Smooth muscle cell (in vitro differentiated cells): ENCODE results near the gene BRF1. TPM values are rescaled to one million over a fixed set of nuclear protein-coding genes. Genes with fewer than 3 reads are reported as not detected.

Experiments
- DNase-seq: peaks from one replicate; lab custom pipeline; 2025; ENCODE audit not compliant: unreplicated experiment; lab: John Stamatoyannopoulos, UW
- H2AFZ ChIP-seq: fragments of 200-600 bp; sonication (generic); 2 replicates; pipeline ENCODE4 v1.6.0; 2016; ENCODE audit warnings: antibody characterized with exemption, low read depth, mild to moderate bottlenecking
- H3F3A ChIP-seq: fragments of 200-600 bp; sonication (generic); 2 replicates; pipeline ENCODE4 v1.6.0; 2017; ENCODE audit warnings: antibody characterized with exemption, low read depth
- H3K27ac ChIP-seq: fragments of 200-600 bp; sonication (generic); 2 replicates; pipeline ENCODE4 v1.5.1; 2016; ENCODE audit warnings: low read depth, mild to moderate bottlenecking
- H3K27me3 ChIP-seq: fragments of 200-600 bp; sonication (generic); 2 replicates; pipeline ENCODE4 v1.6.1; 2016; ENCODE audit warnings: low read depth, mild to moderate bottlenecking
- H3K36me3 ChIP-seq: fragments of 200-600 bp; sonication (generic); 2 replicates; pipeline ENCODE4 v1.5.1; 2016; ENCODE audit warnings: low read depth
- H3K4me1 ChIP-seq: fragments of 200-600 bp; sonication (generic); 2 replicates; pipeline ENCODE4 v1.5.1; 2016; ENCODE audit warnings: low read depth
- H3K4me2 ChIP-seq: fragments of 200-600 bp; sonication (generic); 2 replicates; pipeline ENCODE4 v1.6.0; 2016; ENCODE audit warnings: mild to moderate bottlenecking
- H3K4me3 ChIP-seq: fragments of 200-600 bp; sonication (generic); 2 replicates; pipeline ENCODE4 v1.5.1; 2016; ENCODE audit warnings: mild to moderate bottlenecking
- H3K79me2 ChIP-seq: fragments of 200-600 bp; sonication (generic); 2 replicates; pipeline ENCODE4 v1.6.0; 2016; ENCODE audit warnings: low read depth, mild to moderate bottlenecking
- H3K9ac ChIP-seq: fragments of 200-600 bp; sonication (generic); 2 replicates; pipeline ENCODE4 v1.6.0; 2016; ENCODE audit warnings: low read depth
- H3K9me3 ChIP-seq: fragments of 200-600 bp; sonication (generic); replicated peaks from 2 replicates; pipeline ENCODE4 v1.5.1; 2016; ENCODE audit warnings: low read depth
- H4K20me1 ChIP-seq: fragments of 200-600 bp; sonication (generic); 2 replicates; pipeline ENCODE4 v1.6.0; 2016; ENCODE audit warnings: low read depth
- CTCF ChIP-seq: fragments of 200-600 bp; sonication (generic); IDR thresholded peaks from 2 replicates; pipeline ENCODE4 v1.5.1; 2017; ENCODE audit warnings: borderline replicate concordance, mild to moderate bottlenecking, antibody characterized with exemption; ENCODE audit not compliant: insufficient read depth, poor library complexity, severe bottlenecking
- WGBS: methylation state at CpG from one replicate; pipeline ENCODE4 v1.1.7; 2016; ENCODE audit warnings: low lambda C conversion rate; 5-methylcytosine and 5-hydroxymethylcytosine counted together
- polyA plus RNA-seq: library from polyadenylated mRNA; unstranded; fragments of >200 nt; fragmentation: Nextera tagmentation; extraction: Ambion mirVana; gene quantifications from 2 replicates; pipeline ENCODE4 v1.2.1, GENCODE V29; 2016
- total RNA-seq: library from RNA; depleted of rRNA; stranded (reverse); fragments of >200 nt; gene quantifications from 2 replicates; pipeline ENCODE4 v1.2.3, GENCODE V29; 2014

The BRF1 gene
- total and polyA plus RNA-seq, 2 experiments from 2014 or later: 12.5 to 15.9 TPM

- no peak overlapping the region for H3K9ac ChIP-seq
- H3K4me1 ChIP-seq: no peaks in the 10 kb centered on the region
- no peak for TF ChIP-seq CTCF
- H3K9me3 ChIP-seq: no peaks in the 10 kb centered on the region
- no peak overlapping the region for H2AFZ ChIP-seq
- H3K36me3 ChIP-seq: no peaks in the 10 kb centered on the region
- H3K27me3 ChIP-seq: no peaks in the 10 kb centered on the region
- no peaks in the 10 kb centered on the region for H3F3A ChIP-seq
- H3K27ac ChIP-seq: no peak overlapping the region
- 90% methylated on average over 12 of the region's 12 CpGs for WGBS
- peaks cover 14% of the 10 kb centered on the region for H3K79me2 ChIP-seq
- H3K4me3 ChIP-seq: no peak overlapping the region
- H4K20me1 ChIP-seq: peaks cover 28% of the 10 kb centered on the region
- H3K4me2 ChIP-seq: no peak overlapping the region
- no peak for DNase-seq
These were observed 27.7 kb downstream of the BRF1 start for GRCh38 chr14:105273062-105273461.

- Histone ChIP-seq H3K4me1 (no peaks in the 10 kb centered on the region), H3K4me2 (no peak overlapping the region), H3K4me3 (no peak overlapping the region), H3K27ac (no peak overlapping the region), H3K9ac (no peak overlapping the region), H4K20me1 (peaks cover 24% of the 10 kb centered on the region), H3K79me2 (peaks cover 10% of the 10 kb centered on the region), H3F3A (no peaks in the 10 kb centered on the region), H3K9me3 (no peaks in the 10 kb centered on the region), H3K27me3 (no peaks in the 10 kb centered on the region), H3K36me3 (no peaks in the 10 kb centered on the region), H2AFZ (no peak overlapping the region)
- DNase-seq: no peak
- 92% methylated on average over 15 of the region's 15 CpGs for WGBS
- no peak for TF ChIP-seq CTCF
These were observed 28.2 kb downstream of the BRF1 start for GRCh38 chr14:105272623-105273022.

DNA sequence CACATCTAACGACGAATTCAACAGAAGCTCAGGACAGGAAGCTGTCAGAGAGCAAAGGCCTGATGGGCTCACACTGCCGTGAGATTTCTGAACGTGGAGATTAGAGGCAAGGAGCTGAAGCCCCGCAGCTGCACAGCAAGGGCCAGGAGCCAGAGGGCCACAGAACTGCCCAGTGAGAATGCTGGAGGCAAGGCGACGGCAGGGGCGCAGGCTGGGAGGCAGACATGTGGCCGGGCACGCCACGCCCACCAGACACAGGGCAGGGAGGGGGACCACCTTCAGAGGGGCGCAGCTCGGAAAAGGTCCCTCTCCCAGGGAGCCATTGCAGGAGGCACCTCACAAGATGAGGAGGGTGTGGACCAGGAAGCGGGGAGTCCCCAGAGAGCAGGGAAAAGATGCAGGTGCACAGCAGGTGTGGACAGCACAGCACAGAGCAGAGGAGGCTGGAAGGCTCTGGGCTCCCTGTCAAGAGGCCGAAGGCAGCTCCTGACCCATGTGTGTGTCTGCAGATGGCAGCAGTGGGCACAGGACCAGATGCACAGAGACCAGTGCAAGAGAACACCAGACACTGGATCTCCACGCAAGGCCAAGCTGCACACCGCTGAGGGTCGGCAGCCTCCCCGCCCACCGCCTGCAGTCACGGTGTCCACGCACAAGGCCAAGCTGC lies 29.4 kb downstream of the BRF1 start:
- Histone ChIP-seq H3K27ac (no peak overlapping the region), H3K27me3 (no peaks in the 10 kb centered on the region), H3K9me3 (no peaks in the 10 kb centered on the region), H2AFZ (no peak overlapping the region), H3K4me3 (no peak overlapping the region), H3K79me2 (peaks cover 10% of the 10 kb centered on the region), H3K4me2 (no peak overlapping the region), H3K4me1 (no peaks in the 10 kb centered on the region), H4K20me1 (peaks cover 24% of the 10 kb centered on the region), H3F3A (no peaks in the 10 kb centered on the region), H3K36me3 (no peaks in the 10 kb centered on the region), H3K9ac (no peak overlapping the region)
- WGBS: 95% methylated on average over 22 of the region's 22 CpGs
- DNase-seq: no peak
- no peak for TF ChIP-seq CTCF

GRCh38 chr14:105269405-105269804 lies 31.4 kb downstream of the BRF1 start:
- 95% methylated on average over 11 of the region's 11 CpGs for WGBS
- no peak for DNase-seq
- Histone ChIP-seq H3K9ac (no peak overlapping the region), H3K79me2 (peaks cover 10% of the 10 kb centered on the region), H3K36me3 (no peaks in the 10 kb centered on the region), H3F3A (no peaks in the 10 kb centered on the region), H2AFZ (no peak overlapping the region), H4K20me1 (peaks cover 16% of the 10 kb centered on the region), H3K27ac (no peak overlapping the region), H3K4me1 (no peaks in the 10 kb centered on the region), H3K4me2 (no peak overlapping the region), H3K9me3 (no peaks in the 10 kb centered on the region), H3K4me3 (no peak overlapping the region), H3K27me3 (no peaks in the 10 kb centered on the region)
- TF ChIP-seq CTCF: no peak
